Measurements from ENCODE around the gene ENTHD1.

DNA sequence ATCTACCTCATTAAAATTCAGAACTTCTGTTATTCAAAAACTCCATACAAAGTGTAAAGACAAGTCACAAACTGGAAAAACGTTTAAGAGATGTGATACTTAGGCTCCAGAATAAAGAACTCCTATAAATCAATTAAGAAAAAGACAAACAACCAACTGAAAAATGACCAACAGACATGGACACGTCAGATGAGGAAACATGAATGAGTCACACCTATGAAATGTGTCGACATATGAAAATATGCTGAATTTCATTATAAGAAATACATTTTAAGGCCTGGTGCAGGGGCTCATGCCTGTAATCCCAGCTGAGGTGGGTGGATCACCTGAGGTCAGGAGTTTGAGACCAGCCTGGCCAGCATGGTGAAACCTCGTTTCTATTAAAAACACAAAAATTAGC lies 78.7 kb downstream of the ENTHD1 start:
- TF ChIP-seq, protein P1, sequence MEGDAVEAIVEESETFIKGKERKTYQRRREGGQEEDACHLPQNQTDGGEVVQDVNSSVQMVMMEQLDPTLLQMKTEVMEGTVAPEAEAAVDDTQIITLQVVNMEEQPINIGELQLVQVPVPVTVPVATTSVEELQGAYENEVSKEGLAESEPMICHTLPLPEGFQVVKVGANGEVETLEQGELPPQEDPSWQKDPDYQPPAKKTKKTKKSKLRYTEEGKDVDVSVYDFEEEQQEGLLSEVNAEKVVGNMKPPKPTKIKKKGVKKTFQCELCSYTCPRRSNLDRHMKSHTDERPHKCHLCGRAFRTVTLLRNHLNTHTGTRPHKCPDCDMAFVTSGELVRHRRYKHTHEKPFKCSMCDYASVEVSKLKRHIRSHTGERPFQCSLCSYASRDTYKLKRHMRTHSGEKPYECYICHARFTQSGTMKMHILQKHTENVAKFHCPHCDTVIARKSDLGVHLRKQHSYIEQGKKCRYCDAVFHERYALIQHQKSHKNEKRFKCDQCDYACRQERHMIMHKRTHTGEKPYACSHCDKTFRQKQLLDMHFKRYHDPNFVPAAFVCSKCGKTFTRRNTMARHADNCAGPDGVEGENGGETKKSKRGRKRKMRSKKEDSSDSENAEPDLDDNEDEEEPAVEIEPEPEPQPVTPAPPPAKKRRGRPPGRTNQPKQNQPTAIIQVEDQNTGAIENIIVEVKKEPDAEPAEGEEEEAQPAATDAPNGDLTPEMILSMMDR (IDR thresholded peaks at IDR 0.05; ENCODE audit: low read depth, low read length) = no peak
- TF ChIP-seq EZH2phosphoT487 (IDR thresholded peaks at IDR 0.05; ENCODE audit: low read depth) = no peak

Measured in OCI-LY3 (cell line).